HG03432 (cell line): Measurements from ENCODE around the gene CDHR2.
"Not testable (repeated sequence)": the region's sequence is repeated elsewhere in the genome, so short reads cannot be mapped to it uniquely, and the experiment has no call there.

ENCODE experiments used
- ATAC-seq: cut with Tn5 transposase; IDR thresholded peaks from one replicate; pipeline ENCODE4 v1.9.1; 2021; ENCODE audit warnings: mild to moderate bottlenecking, moderate library complexity; ENCODE audit not compliant: unreplicated experiment

Gene CDHR2

GRCh38 chr5:176591667-176592066 lies 42.5 kb downstream of the CDHR2 start:
- not testable (repeated sequence) for ATAC-seq

GRCh38 chr5:176592573-176592972 lies 43.4 kb downstream of the CDHR2 start:
- no peak for ATAC-seq

- no peak for ATAC-seq
These were observed 44.2 kb downstream of the CDHR2 start for GRCh38 chr5:176593273-176593869.

GRCh38 chr5:176594554-176594953 lies 45.4 kb downstream of the CDHR2 start:
- ATAC-seq, result no peak

- no peak for ATAC-seq
These were observed 46.3 kb downstream of the CDHR2 start for GRCh38 chr5:176595386-176595943.

GRCh38 chr5:176596069-176596644 lies 47.0 kb downstream of the CDHR2 start:
- ATAC-seq, result no peak

- ATAC-seq, result peak; percentile 68
These were observed 47.7 kb downstream of the CDHR2 start for GRCh38 chr5:176596689-176597416.

GRCh38 chr5:176597417-176598389 lies 48.6 kb downstream of the CDHR2 start:
- ATAC-seq, result no peak

GRCh38 chr5:176599749-176600430 lies 50.7 kb downstream of the CDHR2 start:
- ATAC-seq, result not testable (repeated sequence)

GRCh38 chr5:176601901-176602482 lies 52.9 kb downstream of the CDHR2 start:
- no peak for ATAC-seq

- ATAC-seq, result no peak
These were observed 53.9 kb downstream of the CDHR2 start for GRCh38 chr5:176603091-176603490.

- ATAC-seq, result no peak
These were observed 56.9 kb downstream of the CDHR2 start for GRCh38 chr5:176606032-176606431.

GRCh38 chr5:176606875-176607274 lies 57.7 kb downstream of the CDHR2 start:
- ATAC-seq, result no peak

GRCh38 chr5:176608142-176608705 lies 59.1 kb downstream of the CDHR2 start:
- no peak for ATAC-seq

- ATAC-seq, result peak; percentile 34
These were observed 60.0 kb downstream of the CDHR2 start for GRCh38 chr5:176608937-176609723.

- ATAC-seq, result peak; percentile 78
These were observed 60.7 kb downstream of the CDHR2 start, which contains the start of gene GPRIN1 for GRCh38 chr5:176609724-176610434. Gene GPRIN1 (minus strand): TSS chr5:176610156. CDS start chr5:176599834, 10,322 bp downstream.

GRCh38 chr5:176610435-176610773 lies 61.3 kb downstream of the CDHR2 start:
- ATAC-seq, result peak; percentile 19

GRCh38 chr5:176611435-176611834 lies 62.3 kb downstream of the CDHR2 start:
- no peak for ATAC-seq
